MM.1S (cell line): Measurements from ENCODE around the gene STX8.

Source experiments
- DNase-seq: peaks from one replicate; pipeline ENCODE4 v3.0.0-alpha.2; 2015
- H2AFZ ChIP-seq: fragments of 300-600 bp; sonication (generic); 2 replicates; pipeline ENCODE4 v1.6.0; 2016; ENCODE audit warnings: antibody characterized with exemption, low read length
- H3F3A ChIP-seq: fragments of 300-600 bp; sonication (generic); 2 replicates; pipeline ENCODE4 v1.6.1; 2016; ENCODE audit warnings: mild to moderate bottlenecking, antibody characterized with exemption, low read length, moderate library complexity, mixed read lengths; ENCODE audit not compliant: insufficient read depth
- H3K27ac ChIP-seq: fragments of 300-600 bp; sonication (generic); 2 replicates; pipeline ENCODE4 v1.5.1; 2016; ENCODE audit warnings: mild to moderate bottlenecking, low read length
- H3K27me3 ChIP-seq: fragments of 300-600 bp; sonication (generic); replicated peaks from 2 replicates; pipeline ENCODE4 v1.6.0; 2016; ENCODE audit warnings: low read length; ENCODE audit not compliant: insufficient read depth
- H3K36me3 ChIP-seq: fragments of 300-600 bp; sonication (generic); replicated peaks from 2 replicates; pipeline ENCODE4 v1.6.1; 2016; ENCODE audit warnings: mild to moderate bottlenecking, low read length, mixed read lengths; ENCODE audit not compliant: insufficient read depth
- H3K4me1 ChIP-seq: fragments of 300-600 bp; sonication (generic); 2 replicates; pipeline ENCODE4 v1.6.1; 2016; ENCODE audit warnings: low read length, mixed read lengths
- H3K4me2 ChIP-seq: fragments of 300-600 bp; sonication (generic); 2 replicates; pipeline ENCODE4 v1.6.0; 2016; ENCODE audit warnings: low read depth, low read length
- H3K4me3 ChIP-seq: fragments of 300-600 bp; sonication (generic); 2 replicates; pipeline ENCODE4 v1.5.1; 2016; ENCODE audit warnings: low read length, mixed read lengths
- H3K79me2 ChIP-seq: fragments of 300-600 bp; sonication (generic); 2 replicates; pipeline ENCODE4 v1.6.1; 2016; ENCODE audit warnings: mixed run types, low read length, mixed read lengths
- H3K9ac ChIP-seq: fragments of 300-600 bp; sonication (generic); 2 replicates; pipeline ENCODE4 v1.6.1; 2016; ENCODE audit warnings: low read length, mixed read lengths
- H3K9me2 ChIP-seq: fragments of 300-600 bp; sonication (generic); replicated peaks from 2 replicates; pipeline ENCODE4 v1.6.1; 2016; ENCODE audit warnings: mild to moderate bottlenecking, low read length, mixed read lengths; ENCODE audit not compliant: insufficient read depth
- H3K9me3 ChIP-seq: fragments of 300-600 bp; sonication (generic); replicated peaks from 2 replicates; pipeline ENCODE4 v1.6.1; 2016; ENCODE audit warnings: mild to moderate bottlenecking, low read length, mixed read lengths; ENCODE audit not compliant: insufficient read depth
- H4K20me1 ChIP-seq: fragments of 300-600 bp; sonication (generic); 2 replicates; pipeline ENCODE4 v1.6.1; 2016; ENCODE audit warnings: mild to moderate bottlenecking, low read length, moderate library complexity, mixed read lengths; ENCODE audit not compliant: insufficient read depth
- CTCF ChIP-seq: fragments of 300-600 bp; sonication (generic); IDR thresholded peaks from 2 replicates; pipeline ENCODE4 v1.5.1; 2016; ENCODE audit warnings: antibody characterized with exemption, low read length, mixed read lengths
- EZH2 ChIP-seq: fragments of 300-600 bp; sonication (generic); optimal IDR thresholded peaks from 2 replicates; pipeline ENCODE3; 2017; ENCODE audit warnings: low read depth, mild to moderate bottlenecking, antibody characterized with exemption, low read length, mixed read lengths
- EZH2phosphoT487 ChIP-seq: fragments of 300-600 bp; sonication (generic); IDR thresholded peaks from 2 replicates; pipeline ENCODE4 v1.6.1; 2018; ENCODE audit warnings: antibody characterized with exemption, low read length

STX8 gene

GRCh38 chr17:9256361-9256750 is 319.3 kb downstream of the STX8 start:
- Histone ChIP-seq H3K4me2 (no peak overlapping the region), H4K20me1 (no peaks in the 10 kb centered on the region), H3K9me3 (no peaks in the 10 kb centered on the region), H3K27me3 (no peaks in the 10 kb centered on the region), H3K9ac (no peak overlapping the region), H3K27ac (no peak overlapping the region), H3K4me3 (no peak overlapping the region), H3K36me3 (no peaks in the 10 kb centered on the region), H2AFZ (no peak overlapping the region), H3K4me1 (no peaks in the 10 kb centered on the region), H3K79me2 (no peaks in the 10 kb centered on the region), H3K9me2 (no peaks in the 10 kb centered on the region), H3F3A (no peaks in the 10 kb centered on the region)
- TF ChIP-seq EZH2 = no peak
- DNase-seq = no peak

GRCh38 chr17:9255833-9256232 is 319.8 kb downstream of the STX8 start:
- no peak overlapping the region for H2AFZ ChIP-seq
- no peaks in the 10 kb centered on the region for H3K9me2 ChIP-seq
- H3K27ac ChIP-seq = no peak overlapping the region
- no peaks in the 10 kb centered on the region for H4K20me1 ChIP-seq
- H3K36me3 ChIP-seq = no peaks in the 10 kb centered on the region
- H3K9me3 ChIP-seq = no peaks in the 10 kb centered on the region
- no peaks in the 10 kb centered on the region for H3K27me3 ChIP-seq
- no peak for TF ChIP-seq CTCF
- TF ChIP-seq EZH2phosphoT487 = no peak
- TF ChIP-seq EZH2 = no peak
- no peaks in the 10 kb centered on the region for H3F3A ChIP-seq
- no peaks in the 10 kb centered on the region for H3K79me2 ChIP-seq
- H3K4me3 ChIP-seq = no peak overlapping the region
- no peaks in the 10 kb centered on the region for H3K4me1 ChIP-seq
- H3K9ac ChIP-seq = no peak overlapping the region
- H3K4me2 ChIP-seq = no peak overlapping the region
- no peak for DNase-seq

GRCh38 chr17:9254841-9255240 is 320.8 kb downstream of the STX8 start:
- no peaks in the 10 kb centered on the region for H3K27me3 ChIP-seq
- TF ChIP-seq CTCF = no peak
- TF ChIP-seq EZH2 = no peak
- no peak for TF ChIP-seq EZH2phosphoT487
- no peaks in the 10 kb centered on the region for H3F3A ChIP-seq
- H3K4me1 ChIP-seq = no peaks in the 10 kb centered on the region
- H3K36me3 ChIP-seq = no peaks in the 10 kb centered on the region
- no peaks in the 10 kb centered on the region for H3K79me2 ChIP-seq
- H3K9me2 ChIP-seq = no peaks in the 10 kb centered on the region
- H3K4me3 ChIP-seq = no peak overlapping the region
- DNase-seq = no peak
- H3K9ac ChIP-seq = no peak overlapping the region
- H3K4me2 ChIP-seq = no peak overlapping the region
- H3K27ac ChIP-seq = no peak overlapping the region
- no peak overlapping the region for H2AFZ ChIP-seq
- H4K20me1 ChIP-seq = no peaks in the 10 kb centered on the region
- H3K9me3 ChIP-seq = no peaks in the 10 kb centered on the region

- H3K36me3 ChIP-seq = no peaks in the 10 kb centered on the region
- no peaks in the 10 kb centered on the region for H3K9me2 ChIP-seq
- H3K9ac ChIP-seq = no peak overlapping the region
- H4K20me1 ChIP-seq = no peaks in the 10 kb centered on the region
- H3K27ac ChIP-seq = no peak overlapping the region
- H3K27me3 ChIP-seq = no peaks in the 10 kb centered on the region
- H2AFZ ChIP-seq = no peak overlapping the region
- no peak for DNase-seq
- H3K79me2 ChIP-seq = no peaks in the 10 kb centered on the region
- TF ChIP-seq CTCF (no peak), EZH2 (no peak), EZH2phosphoT487 (no peak)
- no peak overlapping the region for H3K4me3 ChIP-seq
- H3K4me1 ChIP-seq = no peaks in the 10 kb centered on the region
- H3F3A ChIP-seq = no peaks in the 10 kb centered on the region
- no peaks in the 10 kb centered on the region for H3K9me3 ChIP-seq
- no peak overlapping the region for H3K4me2 ChIP-seq
These were observed 322.3 kb downstream of the STX8 start for GRCh38 chr17:9253308-9253707.
